Fibroblast of villous mesenchyme (primary cell): ENCODE data around the gene EDC3. TPM values are rescaled to one million over a fixed set of nuclear protein-coding genes. Genes with fewer than 3 reads are reported as not detected.
A peak's percentile ranks its signal among the peaks of the same experiment; 100 is the strongest.
"Not testable (repeated sequence)": the region's sequence is repeated elsewhere in the genome, so short reads cannot be mapped to it uniquely, and the experiment has no call there.

ENCODE experiments used
- DNase-seq: peaks from one replicate; pipeline ENCODE4 v3.0.0-alpha.2; 2010; ENCODE audit warnings: low read depth
- H3K4me3 ChIP-seq: 2 replicates; pipeline ENCODE4 v1.5.1; 2011; ENCODE audit warnings: low read depth, mild to moderate bottlenecking, low read length
- CTCF ChIP-seq: IDR thresholded peaks from 2 replicates; pipeline ENCODE4 v1.5.1; 2012; ENCODE audit warnings: low read depth, mild to moderate bottlenecking, low read length; ENCODE audit not compliant: insufficient read depth
- total RNA-seq: library from RNA; depleted of rRNA; stranded (reverse); fragments of >200 nt; gene quantifications from 2 replicates; pipeline ENCODE4 v1.2.3, GENCODE V29; 2012

EDC3 gene
- total RNA-seq, 1 donor = 11.7 TPM

- no peak overlapping the region for H3K4me3 ChIP-seq
- TF ChIP-seq CTCF = no peak
- DNase-seq = no peak
Observed at GRCh38 chr15:74603789-74604705, 91.8 kb downstream of the EDC3 start.

- no peak for DNase-seq
- no peak for TF ChIP-seq CTCF
- H3K4me3 ChIP-seq = no peak overlapping the region
Observed at GRCh38 chr15:74603026-74603788, 92.6 kb downstream of the EDC3 start.

GRCh38 chr15:74599156-74599555 lies 96.7 kb downstream of the EDC3 start:
- no peak for TF ChIP-seq CTCF
- DNase-seq = no peak

GRCh38 chr15:74598126-74598842 lies 97.5 kb downstream of the EDC3 start:
- peak overlapping the region; percentile 72 for H3K4me3 ChIP-seq
- no peak for TF ChIP-seq CTCF
- peak; percentile 90 for DNase-seq

More at GRCh38 chr15:74599156-74599555, 96.7 kb downstream of the EDC3 start:
- H3K4me3 ChIP-seq = peak overlapping the region; percentile 72

- H3K4me3 ChIP-seq, DNase-seq: not testable (repeated sequence)
Observed at GRCh38 chr15:74597146-74597705, 98.6 kb downstream of the EDC3 start.

- H3K4me3 ChIP-seq, DNase-seq: not testable (repeated sequence)
Observed at GRCh38 chr15:74596736-74597135, 99.1 kb downstream of the EDC3 start.

- DNase-seq = no peak
- no peak overlapping the region for H3K4me3 ChIP-seq
- TF ChIP-seq CTCF = no peak
Observed at GRCh38 chr15:74595271-74595670, 100.6 kb downstream of the EDC3 start.
